GM10248 (cell line): Measurements from ENCODE around the gene DHX15.

ENCODE experiments used
- CTCF ChIA-PET: fragments of 300-600 bp; sonication (Branson Sonifier 250); formaldehyde crosslinking; extraction: SDS; loops from one replicate; lab custom pipeline; 2021; ENCODE audit warnings: antibody characterized with exemption; lab: Yijun Ruan, JAX
- POLR2A ChIA-PET: fragments of 350-650 bp; sonication (Branson Sonifier 250); formaldehyde crosslinking; extraction: SDS; loops from one replicate; lab custom pipeline; 2020; ENCODE audit warnings: antibody characterized with exemption; lab: Yijun Ruan, JAX
- DNase-seq: peaks from one replicate; pipeline ENCODE4 v3.0.0; 2012; ENCODE audit errors: extremely low spot score
- CTCF ChIP-seq: IDR thresholded peaks from 2 replicates; pipeline ENCODE4 v1.5.1; 2012; ENCODE audit warnings: mild to moderate bottlenecking, low read depth; ENCODE audit errors: extremely low read depth, missing control alignments, control extremely low read depth

The DHX15 gene

GRCh38 chr4:24584211-24584850, at the start of gene DHX15:
Gene DHX15, minus strand, starts transcription at chr4:24584554. Its CDS starts 161 bp downstream, at chr4:24584393.
- CTCF ChIA-PET: interaction anchor here (1.4 to 1.5 kb wide), 2 partner anchors 12 to 33 kb away, joined by 4 to 7 read pairs; no protein-coding TSS in a partner anchor
- TF ChIP-seq CTCF: no peak
- POLR2A ChIA-PET: interaction anchor here (0.6 to 1.6 kb wide), 6 partner anchors 9 to 84 kb away, joined by 3 to 7 read pairs (median 3); no protein-coding TSS in a partner anchor
- DNase-seq: peak; percentile 94

GRCh38 chr4:24632011-24632410, 47.7 kb upstream of the DHX15 start:
- ChIA-PET POLR2A (no interaction called here), CTCF (no interaction called here)
- no peak for DNase-seq
- TF ChIP-seq CTCF: no peak

- no peak for TF ChIP-seq CTCF
- ChIA-PET POLR2A (no interaction called here), CTCF (interaction anchor here (1.4 kb wide), 1 partner anchor 21 kb away, joined by 4 read pairs; no protein-coding TSS in a partner anchor)
- DNase-seq: no peak
These were observed 46.6 kb upstream of the DHX15 start for GRCh38 chr4:24630937-24631336.

GRCh38 chr4:24625091-24625490, 40.7 kb upstream of the DHX15 start:
- ChIA-PET POLR2A (no interaction called here), CTCF (no interaction called here)
- DNase-seq: no peak
- TF ChIP-seq CTCF: no peak

- CTCF ChIA-PET: no interaction called here
- no peak for DNase-seq
- no peak for TF ChIP-seq CTCF
- POLR2A ChIA-PET: no interaction called here
These were observed 40.0 kb upstream of the DHX15 start for GRCh38 chr4:24624381-24624780.

- TF ChIP-seq CTCF: no peak
- CTCF ChIA-PET: no interaction called here
- POLR2A ChIA-PET: no interaction called here
- DNase-seq: no peak
These were observed 37.9 kb upstream of the DHX15 start for GRCh38 chr4:24622146-24622834.
